ENCODE results near the gene RSPH1.

The RSPH1 gene

DNA sequence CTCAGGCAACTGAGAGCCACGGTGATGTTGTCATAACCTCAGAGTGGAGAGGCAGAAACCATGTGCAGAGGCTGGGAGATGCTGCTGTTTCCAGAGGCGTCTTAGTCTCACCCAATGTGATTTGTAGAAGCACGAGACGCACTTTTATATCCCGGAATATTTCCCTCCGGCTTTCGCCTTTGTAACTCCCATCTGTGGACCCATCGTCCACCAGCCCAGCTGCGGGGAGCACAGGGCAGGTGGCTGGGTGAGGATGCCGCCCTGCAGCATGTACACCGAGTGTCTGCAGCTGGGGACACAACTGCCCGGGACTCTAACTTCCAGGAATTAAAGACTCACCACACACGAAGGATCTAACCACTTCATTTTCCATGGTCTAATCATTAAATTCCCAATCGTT is 48.8 kb downstream of the RSPH1 start:
- no peak for DNase-seq (ENCODE audit: low spot score)
- in situ Hi-C loops (cut with MboI; ENCODE audit: low pct_unique_long_range_greater_than_20kb, low sequenced_read_pairs, unreplicated experiment): loop anchor here (10.0 kb wide), 3 partner anchors 52 to 292 kb away; partner anchors contain the start of genes TFF3 and TMPRSS3
- TF ChIP-seq, protein P1, sequence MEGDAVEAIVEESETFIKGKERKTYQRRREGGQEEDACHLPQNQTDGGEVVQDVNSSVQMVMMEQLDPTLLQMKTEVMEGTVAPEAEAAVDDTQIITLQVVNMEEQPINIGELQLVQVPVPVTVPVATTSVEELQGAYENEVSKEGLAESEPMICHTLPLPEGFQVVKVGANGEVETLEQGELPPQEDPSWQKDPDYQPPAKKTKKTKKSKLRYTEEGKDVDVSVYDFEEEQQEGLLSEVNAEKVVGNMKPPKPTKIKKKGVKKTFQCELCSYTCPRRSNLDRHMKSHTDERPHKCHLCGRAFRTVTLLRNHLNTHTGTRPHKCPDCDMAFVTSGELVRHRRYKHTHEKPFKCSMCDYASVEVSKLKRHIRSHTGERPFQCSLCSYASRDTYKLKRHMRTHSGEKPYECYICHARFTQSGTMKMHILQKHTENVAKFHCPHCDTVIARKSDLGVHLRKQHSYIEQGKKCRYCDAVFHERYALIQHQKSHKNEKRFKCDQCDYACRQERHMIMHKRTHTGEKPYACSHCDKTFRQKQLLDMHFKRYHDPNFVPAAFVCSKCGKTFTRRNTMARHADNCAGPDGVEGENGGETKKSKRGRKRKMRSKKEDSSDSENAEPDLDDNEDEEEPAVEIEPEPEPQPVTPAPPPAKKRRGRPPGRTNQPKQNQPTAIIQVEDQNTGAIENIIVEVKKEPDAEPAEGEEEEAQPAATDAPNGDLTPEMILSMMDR (IDR thresholded peaks at IDR 0.05; ENCODE audit: extremely low read depth, insufficient read depth, missing control alignments): no peak

DNA sequence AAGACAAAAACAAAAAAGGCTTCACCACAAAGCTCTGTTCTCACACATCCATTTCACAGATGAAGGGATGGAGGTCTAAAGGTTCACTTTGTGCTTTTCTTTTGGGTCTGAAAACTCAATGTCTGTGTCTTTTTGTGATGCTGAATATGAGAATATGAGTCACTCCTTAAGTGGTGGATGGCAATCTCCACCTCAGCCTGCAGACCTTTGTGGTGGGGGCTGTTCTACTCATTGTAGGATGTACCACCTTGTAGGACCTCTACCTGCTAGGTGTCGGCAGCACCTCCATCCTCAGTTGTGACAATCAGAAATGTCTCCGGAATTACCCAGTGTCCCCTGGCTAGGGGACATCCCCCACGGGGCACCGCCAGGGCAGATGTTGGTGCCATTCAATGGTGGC is 49.5 kb downstream of the RSPH1 start:
- TF ChIP-seq, protein P1 (IDR thresholded peaks at IDR 0.05; ENCODE audit: extremely low read depth, insufficient read depth, missing control alignments): no peak
- in situ Hi-C loops (cut with MboI; ENCODE audit: low pct_unique_long_range_greater_than_20kb, low sequenced_read_pairs, unreplicated experiment): loop anchor here (10.0 kb wide), 3 partner anchors 52 to 292 kb away; partner anchors contain the start of genes TFF3 and TMPRSS3
- DNase-seq (ENCODE audit: low spot score): no peak

DNA sequence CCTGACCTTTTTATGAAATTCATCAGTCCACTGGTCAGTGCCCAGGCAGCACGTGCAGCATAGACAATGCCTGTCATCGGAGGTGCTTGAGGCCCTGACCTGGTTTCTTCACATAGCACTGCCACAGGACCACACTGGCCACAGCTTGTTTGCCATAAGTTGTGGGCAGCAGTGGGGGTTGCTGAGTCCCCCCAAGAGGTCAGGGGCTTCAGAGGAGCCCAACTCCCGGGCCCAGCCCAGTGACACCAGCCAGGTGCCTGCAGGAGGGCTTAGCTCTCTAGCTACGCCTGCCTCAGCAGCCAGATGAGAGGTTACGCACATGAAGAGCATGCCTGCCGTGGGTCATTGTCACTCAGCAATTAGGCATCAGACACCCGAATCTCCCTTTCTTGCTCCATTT is 50.7 kb downstream of the RSPH1 start:
- in situ Hi-C loops (cut with MboI; ENCODE audit: low pct_unique_long_range_greater_than_20kb, low sequenced_read_pairs, unreplicated experiment): loop anchor here (10.0 kb wide), 3 partner anchors 51 to 291 kb away; partner anchors contain the start of genes TFF3 and TMPRSS3
- DNase-seq (ENCODE audit: low spot score): no peak
- TF ChIP-seq, protein P1 (IDR thresholded peaks at IDR 0.05; ENCODE audit: extremely low read depth, insufficient read depth, missing control alignments): no peak

DNA sequence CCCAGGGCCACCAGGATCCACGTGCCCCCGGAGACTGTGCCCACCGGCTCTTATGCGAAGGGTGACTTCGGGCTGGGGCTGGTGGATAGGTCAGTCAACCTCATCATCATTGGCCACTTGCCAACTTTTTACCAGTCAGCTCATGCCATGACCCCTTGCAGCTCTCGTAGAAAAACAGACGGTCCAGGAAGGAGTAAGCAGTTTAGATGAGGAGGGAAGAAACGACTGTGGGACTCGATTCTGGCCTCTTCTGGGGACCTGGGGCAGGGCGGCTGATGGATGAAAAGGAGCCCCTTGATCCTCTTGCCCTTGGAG is 51.3 kb downstream of the RSPH1 start:
- DNase-seq (ENCODE audit: low spot score): no peak
- in situ Hi-C loops (cut with MboI; ENCODE audit: low pct_unique_long_range_greater_than_20kb, low sequenced_read_pairs, unreplicated experiment): loop anchor here (10.0 kb wide), 3 partner anchors 50 to 290 kb away; partner anchors contain the start of genes TFF3 and TMPRSS3
- TF ChIP-seq, protein P1 (IDR thresholded peaks at IDR 0.05; ENCODE audit: extremely low read depth, insufficient read depth, missing control alignments): no peak

DNA sequence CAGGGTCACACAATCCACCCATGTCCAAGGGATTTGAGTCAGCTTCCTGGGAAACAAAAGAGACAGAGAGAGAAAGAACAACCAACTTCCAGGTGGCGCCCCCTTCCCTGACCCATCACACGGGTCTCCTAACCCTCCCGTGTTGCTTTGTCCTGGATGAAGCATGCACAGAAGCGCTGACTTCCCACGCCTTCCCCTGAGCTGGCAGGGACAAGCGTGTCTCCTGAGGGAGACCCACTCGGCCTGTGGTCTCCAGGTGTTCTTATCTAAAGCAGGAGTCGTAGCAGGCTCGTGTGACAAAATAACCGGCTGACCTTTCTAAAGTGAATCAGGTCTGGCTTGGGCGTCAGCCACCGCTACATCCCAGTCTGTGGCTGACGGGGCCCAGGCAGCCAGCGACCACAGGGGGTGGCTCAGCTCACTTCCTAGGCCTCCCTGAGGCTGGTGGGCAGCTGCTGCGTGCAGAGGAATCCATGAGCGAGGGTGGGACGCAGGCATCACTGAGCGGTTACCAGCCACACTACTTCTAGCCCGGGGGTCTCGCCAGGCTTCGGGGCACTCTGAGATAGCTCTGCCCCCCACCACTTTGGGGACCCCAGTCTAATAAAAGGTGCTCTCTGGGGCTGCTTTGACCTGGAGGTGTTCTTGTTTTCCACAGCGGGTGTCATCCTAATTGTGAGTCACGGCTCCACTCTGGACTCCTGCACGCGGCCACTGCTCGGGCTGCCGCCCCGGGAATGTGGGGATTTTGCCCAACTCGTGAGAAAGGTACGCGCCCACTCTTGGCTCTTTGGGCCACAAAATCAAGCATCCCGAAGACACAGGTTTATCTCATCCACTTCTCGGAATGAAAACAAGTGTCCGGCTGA is 51.9 kb downstream of the RSPH1 start:
- no peak for DNase-seq (ENCODE audit: low spot score)
- TF ChIP-seq, protein P1 (IDR thresholded peaks at IDR 0.05; ENCODE audit: extremely low read depth, insufficient read depth, missing control alignments): no peak
- in situ Hi-C loops (cut with MboI; ENCODE audit: low pct_unique_long_range_greater_than_20kb, low sequenced_read_pairs, unreplicated experiment): loop anchor here (10.0 kb wide), 3 partner anchors 49 to 289 kb away; partner anchors contain the start of genes TFF3 and TMPRSS3

DNA sequence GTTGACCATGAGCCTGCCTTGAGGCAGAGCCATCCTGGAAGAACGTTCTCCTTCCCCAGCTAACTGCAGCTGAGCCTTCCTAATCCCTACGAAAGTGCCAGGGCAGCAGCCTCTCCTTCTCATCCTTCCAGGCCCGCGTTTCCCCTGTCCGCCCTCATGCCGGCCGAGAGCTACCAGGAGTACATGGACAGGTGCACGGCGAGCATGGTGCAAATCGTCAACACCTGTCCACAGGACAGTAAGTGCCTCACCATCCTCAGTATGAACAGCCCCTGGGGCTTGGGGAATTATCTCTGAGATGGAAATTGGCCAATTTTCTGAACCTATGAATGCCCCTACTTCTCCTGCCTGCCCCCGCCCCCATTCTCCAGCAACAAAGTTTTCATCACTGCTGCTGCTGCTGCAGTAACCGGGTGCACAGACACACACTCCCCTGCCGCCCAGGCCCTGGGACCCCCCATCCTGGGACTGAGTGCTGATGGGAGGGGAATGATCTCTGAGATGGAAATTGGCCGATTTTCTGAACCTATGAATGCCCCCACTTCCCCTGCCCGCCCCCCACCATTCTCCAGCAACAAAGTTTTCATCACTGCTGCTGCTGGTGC is 52.7 kb downstream of the RSPH1 start:
- in situ Hi-C loops (cut with MboI; ENCODE audit: low pct_unique_long_range_greater_than_20kb, low sequenced_read_pairs, unreplicated experiment): loop anchor here (10.0 kb wide), 3 partner anchors 48 to 288 kb away; partner anchors contain the start of genes TFF3 and TMPRSS3
- DNase-seq (ENCODE audit: low spot score): no peak
- TF ChIP-seq, protein P1 (IDR thresholded peaks at IDR 0.05; ENCODE audit: extremely low read depth, insufficient read depth, missing control alignments): no peak
